OCI-LY1 (cell line): ENCODE measurements around the gene TTLL11.

Experiments
- H2AFZ ChIP-seq: fragments of 200-600 bp; sonication (generic), shearing (Covaris generic); 2 replicates; pipeline ENCODE4 v1.6.0; 2014; ENCODE audit warnings: antibody characterized with exemption, mild to moderate bottlenecking, low read length
- H3F3A ChIP-seq: fragments of 200-600 bp; sonication (generic), shearing (Covaris generic); 2 replicates; pipeline ENCODE4 v1.6.0; 2014; ENCODE audit warnings: mild to moderate bottlenecking, antibody characterized with exemption, low read length, moderate library complexity; ENCODE audit not compliant: insufficient read depth
- H3K27ac ChIP-seq: fragments of 200-600 bp; sonication (generic); 2 replicates; pipeline ENCODE4 v1.5.1; 2014; ENCODE audit warnings: low read length, mixed run types, mild to moderate bottlenecking, low read depth; ENCODE audit not compliant: poor library complexity, severe bottlenecking
- H3K27me3 ChIP-seq: fragments of 200-600 bp; sonication (generic); 2 replicates; pipeline ENCODE4 v1.6.0; 2014; ENCODE audit warnings: antibody characterized with exemption, mild to moderate bottlenecking, low read length, moderate library complexity; ENCODE audit not compliant: insufficient read depth
- H3K36me3 ChIP-seq: fragments of 200-600 bp; sonication (generic); 2 replicates; pipeline ENCODE4 v1.6.1; 2014; ENCODE audit warnings: mild to moderate bottlenecking, antibody characterized with exemption, low read length, moderate library complexity, mixed read lengths; ENCODE audit not compliant: insufficient read depth
- H3K4me1 ChIP-seq: fragments of 200-600 bp; sonication (generic); 2 replicates; pipeline ENCODE4 v1.5.1; 2014; ENCODE audit warnings: mild to moderate bottlenecking, low read length, moderate library complexity; ENCODE audit not compliant: insufficient read depth, severe bottlenecking
- H3K4me2 ChIP-seq: fragments of 200-600 bp; sonication (generic), shearing (Covaris generic); 2 replicates; pipeline ENCODE4 v1.6.1; 2014; ENCODE audit warnings: low read length
- H3K4me3 ChIP-seq: fragments of 200-600 bp; sonication (generic); 2 replicates; pipeline ENCODE4 v1.5.1; 2014; ENCODE audit warnings: low read length, low read depth, mild to moderate bottlenecking, mixed read lengths; ENCODE audit not compliant: poor library complexity, severe bottlenecking
- H3K79me2 ChIP-seq: fragments of 200-600 bp; shearing (Covaris generic); 2 replicates; pipeline ENCODE4 v1.6.1; 2016; ENCODE audit warnings: mixed run types, low read length, mixed read lengths; ENCODE audit not compliant: insufficient read depth
- H3K9ac ChIP-seq: fragments of 200-600 bp; sonication (generic), shearing (Covaris generic); 2 replicates; pipeline ENCODE4 v1.6.1; 2014; ENCODE audit warnings: mild to moderate bottlenecking, low read length, mixed read lengths
- H3K9me2 ChIP-seq: fragments of 200-600 bp; sonication (generic), shearing (Covaris generic); 2 replicates; pipeline ENCODE4 v1.6.1; 2014; ENCODE audit warnings: low read depth, mild to moderate bottlenecking, low read length, mixed read lengths
- H3K9me3 ChIP-seq: fragments of 200-600 bp; shearing (Covaris generic); 2 replicates; pipeline ENCODE4 v1.6.1; 2014; ENCODE audit warnings: low read length, mixed read lengths
- H4K20me1 ChIP-seq: fragments of 200-600 bp; sonication (generic), shearing (Covaris generic); 2 replicates; pipeline ENCODE4 v1.6.0; 2016; ENCODE audit warnings: mild to moderate bottlenecking, low read length; ENCODE audit not compliant: insufficient read depth
- EZH2 ChIP-seq: fragments of 200-600 bp; sonication (generic), shearing (Covaris generic); IDR thresholded peaks from 2 replicates; pipeline ENCODE4 v1.8.0; 2017; ENCODE audit warnings: borderline replicate concordance, mixed run types, mild to moderate bottlenecking, antibody characterized with exemption, low read length, moderate library complexity, mixed read lengths
- TF ChIP-seq, protein P1 (sequence below): fragments of 200-600 bp; sonication (generic), shearing (Covaris generic); IDR thresholded peaks from 2 replicates; pipeline ENCODE4 v1.5.1; 2017; ENCODE audit warnings: mild to moderate bottlenecking, antibody characterized with exemption, low read length, moderate library complexity, mixed read lengths

TTLL11 gene

DNA sequence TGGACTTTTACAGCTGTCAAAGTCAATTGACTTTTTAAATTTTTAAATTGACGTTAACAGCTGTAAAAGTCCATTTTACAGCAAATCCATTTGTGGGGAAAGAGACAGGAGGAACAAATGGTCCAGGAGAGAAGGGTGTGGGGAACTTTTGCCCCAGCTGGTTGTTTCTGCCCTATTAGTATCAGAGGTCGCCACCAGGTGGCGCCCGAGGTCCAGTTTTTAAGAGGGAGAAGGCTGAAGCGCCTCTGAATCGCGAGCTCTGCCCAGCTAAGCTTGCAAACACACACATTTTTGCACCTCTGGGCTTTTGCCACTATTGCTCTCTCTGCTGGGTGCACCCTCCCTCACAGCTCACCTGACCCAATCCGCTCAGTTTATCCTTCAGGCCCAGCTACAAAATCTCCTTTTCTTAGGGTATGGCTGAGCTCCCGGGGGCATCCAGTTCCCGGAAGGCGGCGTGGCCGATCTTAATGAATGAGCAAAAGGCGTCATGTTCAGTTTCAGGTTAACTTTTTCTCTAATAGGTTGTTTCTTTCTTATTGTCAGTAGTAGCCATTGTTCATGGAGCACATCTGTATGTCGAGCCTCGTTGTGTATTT is 6.3 kb upstream of the TTLL11 start:
- H3K4me3 ChIP-seq, result peak overlapping the region; percentile 32
- peaks cover 3% of the 10 kb centered on the region; the same call in 1 of the 2 replicates for H3K27me3 ChIP-seq
- 0 out of 2 replicates have a peak overlapping the region, but pooled peaks have one; percentile 42 for H2AFZ ChIP-seq
- no peaks in the 10 kb centered on the region for H3K9me2 ChIP-seq
- peak overlapping the region; percentile 56; the same call in 1 of the 2 replicates for H3K4me2 ChIP-seq
- TF ChIP-seq EZH2, result no peak
- TF ChIP-seq, protein P1, sequence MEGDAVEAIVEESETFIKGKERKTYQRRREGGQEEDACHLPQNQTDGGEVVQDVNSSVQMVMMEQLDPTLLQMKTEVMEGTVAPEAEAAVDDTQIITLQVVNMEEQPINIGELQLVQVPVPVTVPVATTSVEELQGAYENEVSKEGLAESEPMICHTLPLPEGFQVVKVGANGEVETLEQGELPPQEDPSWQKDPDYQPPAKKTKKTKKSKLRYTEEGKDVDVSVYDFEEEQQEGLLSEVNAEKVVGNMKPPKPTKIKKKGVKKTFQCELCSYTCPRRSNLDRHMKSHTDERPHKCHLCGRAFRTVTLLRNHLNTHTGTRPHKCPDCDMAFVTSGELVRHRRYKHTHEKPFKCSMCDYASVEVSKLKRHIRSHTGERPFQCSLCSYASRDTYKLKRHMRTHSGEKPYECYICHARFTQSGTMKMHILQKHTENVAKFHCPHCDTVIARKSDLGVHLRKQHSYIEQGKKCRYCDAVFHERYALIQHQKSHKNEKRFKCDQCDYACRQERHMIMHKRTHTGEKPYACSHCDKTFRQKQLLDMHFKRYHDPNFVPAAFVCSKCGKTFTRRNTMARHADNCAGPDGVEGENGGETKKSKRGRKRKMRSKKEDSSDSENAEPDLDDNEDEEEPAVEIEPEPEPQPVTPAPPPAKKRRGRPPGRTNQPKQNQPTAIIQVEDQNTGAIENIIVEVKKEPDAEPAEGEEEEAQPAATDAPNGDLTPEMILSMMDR, result peak; percentile 76
- H3F3A ChIP-seq, result no peaks in the 10 kb centered on the region
- peaks cover 9% of the 10 kb centered on the region for H3K9me3 ChIP-seq
- H3K36me3 ChIP-seq, result no peaks in the 10 kb centered on the region; the same call in 1 of the 2 replicates
- H4K20me1 ChIP-seq, result no peaks in the 10 kb centered on the region
- no peaks in the 10 kb centered on the region for H3K79me2 ChIP-seq
- no peak overlapping the region for H3K9ac ChIP-seq
- peaks cover 4% of the 10 kb centered on the region for H3K4me1 ChIP-seq
- no peak overlapping the region for H3K27ac ChIP-seq

DNA sequence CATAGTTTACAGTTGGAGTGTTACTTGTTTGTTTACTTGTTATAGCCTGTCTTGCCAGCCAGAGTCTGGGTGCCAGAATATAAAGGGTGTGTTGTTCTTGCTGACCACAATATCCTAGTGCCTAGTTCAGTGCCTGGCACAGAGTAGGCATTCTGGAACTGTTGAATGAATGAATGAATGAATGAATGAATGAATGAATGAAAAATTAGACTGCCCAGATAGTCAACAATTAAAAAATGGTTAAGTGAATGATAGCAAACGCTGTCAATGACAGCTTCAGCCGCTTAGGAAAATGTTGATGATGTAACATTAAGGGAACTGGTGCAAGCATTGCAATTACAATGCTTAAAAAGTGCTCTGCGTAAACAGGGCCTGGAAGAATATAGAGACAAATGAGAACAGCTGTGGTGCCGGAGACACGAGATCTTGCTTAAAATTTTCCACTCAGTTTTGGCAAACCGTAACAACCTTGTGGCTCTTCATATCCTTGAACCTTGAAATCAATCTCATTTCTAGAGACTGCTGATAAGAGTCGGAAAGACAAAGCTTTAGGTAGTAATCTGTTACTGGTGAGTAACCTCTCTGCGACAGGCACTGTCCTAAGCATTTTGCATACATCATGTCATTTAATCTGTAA is 4.7 kb upstream of the TTLL11 start:
- no peak overlapping the region for H3K27ac ChIP-seq
- H3K36me3 ChIP-seq, result no peaks in the 10 kb centered on the region
- no peak overlapping the region for H3K4me3 ChIP-seq
- TF ChIP-seq, protein P1, result no peak
- TF ChIP-seq EZH2, result no peak
- H4K20me1 ChIP-seq, result no peaks in the 10 kb centered on the region
- H3K79me2 ChIP-seq, result no peaks in the 10 kb centered on the region
- no peaks in the 10 kb centered on the region for H3F3A ChIP-seq
- H3K4me2 ChIP-seq, result no peak overlapping the region
- no peak overlapping the region for H2AFZ ChIP-seq
- H3K9ac ChIP-seq, result no peak overlapping the region
- H3K27me3 ChIP-seq, result peaks cover 3% of the 10 kb centered on the region; the same call in 1 of the 2 replicates
- H3K9me2 ChIP-seq, result no peaks in the 10 kb centered on the region
- H3K9me3 ChIP-seq, result no peaks in the 10 kb centered on the region
- peaks cover 9% of the 10 kb centered on the region for H3K4me1 ChIP-seq

DNA sequence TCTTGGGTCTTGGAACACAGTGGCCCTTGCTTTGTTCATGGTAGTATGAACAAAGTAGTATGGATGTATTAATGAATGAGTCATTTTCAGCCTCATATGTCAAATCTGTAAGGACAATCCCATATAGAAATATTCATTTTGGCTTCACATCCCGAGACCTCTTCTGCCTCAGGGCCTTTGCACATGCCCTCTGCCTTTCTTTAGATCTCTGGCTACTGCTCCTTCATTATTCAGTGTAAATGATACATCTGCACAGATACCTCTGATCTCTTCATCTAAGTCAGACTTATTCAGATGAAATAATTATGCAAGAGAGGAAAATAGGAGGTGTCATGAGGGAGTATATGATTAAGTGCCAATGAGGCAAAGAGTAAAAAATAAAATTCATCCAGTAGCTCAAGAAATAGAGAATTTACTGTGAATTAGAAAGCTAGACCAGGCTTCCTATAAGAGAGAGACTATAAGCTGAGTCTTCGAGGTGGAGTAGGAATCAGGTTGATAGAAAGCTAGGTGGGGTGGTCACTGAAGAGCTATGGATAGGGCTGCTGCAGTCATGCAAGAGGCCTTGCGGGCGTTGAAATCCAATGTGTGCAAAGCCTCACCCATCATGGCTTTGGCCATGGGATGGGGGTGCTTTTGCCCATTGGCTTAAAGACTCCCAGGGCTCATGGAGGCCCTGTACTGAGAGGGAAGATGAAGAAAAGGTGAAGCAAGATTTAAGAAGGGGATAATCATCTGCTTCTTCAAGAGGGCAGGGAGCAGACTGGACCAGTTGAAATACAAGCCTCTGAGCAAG is 3.7 kb upstream of the TTLL11 start:
- H3K4me2 ChIP-seq, result no peak overlapping the region
- H3K9me3 ChIP-seq, result no peaks in the 10 kb centered on the region
- no peaks in the 10 kb centered on the region for H4K20me1 ChIP-seq
- H3K9ac ChIP-seq, result no peak overlapping the region
- H3K79me2 ChIP-seq, result no peaks in the 10 kb centered on the region
- H3K4me1 ChIP-seq, result peaks cover 17% of the 10 kb centered on the region
- no peaks in the 10 kb centered on the region for H3K36me3 ChIP-seq
- TF ChIP-seq EZH2, result no peak
- TF ChIP-seq, protein P1, result no peak
- H3K27ac ChIP-seq, result no peak overlapping the region
- no peaks in the 10 kb centered on the region for H3K9me2 ChIP-seq
- no peaks in the 10 kb centered on the region for H3K27me3 ChIP-seq
- H3K4me3 ChIP-seq, result no peak overlapping the region
- no peaks in the 10 kb centered on the region for H3F3A ChIP-seq
- no peak overlapping the region for H2AFZ ChIP-seq
